Measurements from ENCODE around the gene RGMA. TPM values are rescaled to one million over a fixed set of nuclear protein-coding genes. Genes with fewer than 3 reads are reported as not detected.

The RGMA gene
- total RNA-seq, 1 experiment from 2014 or later = 41.4 TPM

GRCh38 chr15:93057618-93058017 lies 31.4 kb downstream of the RGMA start:
- Histone ChIP-seq H4K91ac (ENCODE audit: insufficient read length, low read depth, low read length) (no peak overlapping the region), H4K5ac (ENCODE audit: insufficient read length, low read depth, low read length) (no peak overlapping the region), H2BK15ac (ENCODE audit: low read depth, low read length) (no peak overlapping the region), H4K8ac (replicated peaks; ENCODE audit: insufficient read length, low read depth, low read length) (no peak overlapping the region), H3K27ac (ENCODE audit: insufficient read length, low read depth, low read length) (no peak overlapping the region), H4K20me1 (ENCODE audit: control insufficient read depth, insufficient read depth, insufficient read length) (peaks cover 4% of the 10 kb centered on the region), H2AFZ (ENCODE audit: low read length) (no peak overlapping the region), H3T11ph (ENCODE audit: low read length) (no peak overlapping the region), H3K27me3 (ENCODE audit: insufficient read depth, low read length) (no peaks in the 10 kb centered on the region), H2BK5ac (ENCODE audit: insufficient read length, low read length) (no peak overlapping the region), H3K4me1 (ENCODE audit: insufficient read depth, low read length) (peaks cover 13% of the 10 kb centered on the region; the same call in 1 of the 2 replicates), H3K56ac (ENCODE audit: insufficient read length, low read depth, low read length) (no peak overlapping the region), H3K9ac (ENCODE audit: extremely low read depth, insufficient read length, low read length) (no peak overlapping the region), H3K18ac (ENCODE audit: insufficient read length, low read depth, low read length) (no peak overlapping the region), H3K4me2 (ENCODE audit: insufficient read depth, insufficient read length, low read length) (no peak overlapping the region), H3K9me3 (ENCODE audit: control insufficient read depth, low read depth, low read length) (no peaks in the 10 kb centered on the region), H3K79me1 (ENCODE audit: insufficient read depth, low read depth, low read length, poor library complexity, severe bottlenecking) (peaks cover 21% of the 10 kb centered on the region), H2BK20ac (ENCODE audit: low read depth, low read length, poor library complexity, severe bottlenecking) (no peak overlapping the region), H3K23me2 (ENCODE audit: insufficient read length, low read depth, low read length, poor library complexity, severe bottlenecking) (no peaks in the 10 kb centered on the region), H3K14ac (ENCODE audit: insufficient read depth, low read length) (no peak overlapping the region), H2BK120ac (ENCODE audit: low read depth, low read length, poor library complexity, severe bottlenecking) (no peak overlapping the region), H3K4ac (ENCODE audit: low read depth, low read length) (no peak overlapping the region), H2AK5ac (ENCODE audit: insufficient read length, low read length) (no peak overlapping the region), H2BK12ac (ENCODE audit: insufficient read length, low read depth, low read length) (no peak overlapping the region), H3K23ac (ENCODE audit: insufficient read length, low read depth, low read length) (no peak overlapping the region), H3K79me2 (ENCODE audit: insufficient read depth, low read length) (peaks cover 26% of the 10 kb centered on the region; the same call in 1 of the 2 replicates)
- no peaks in the 10 kb centered on the region for H3K27me3 Mint-ChIP-seq (ENCODE audit: low read depth)
- no peak for TF ChIP-seq CTCF (conservative IDR thresholded peaks at IDR 0.05)
- peaks cover 61 to 64% of the 10 kb centered on the region in 2 experiments for H3K4me1 Mint-ChIP-seq
- no peak overlapping the region for H3K4me3 Mint-ChIP-seq
- DNase-seq = no peak
- H3K9me3 Mint-ChIP-seq = no peaks in the 10 kb centered on the region
- WGBS (ENCODE audit: extremely low coverage, insufficient read length, low lambda C conversion rate) = no CpG with 5 or more reads among the region's 8 CpGs
- H3K36me3 Mint-ChIP-seq (ENCODE audit: insufficient read depth in 1 of 3, low read depth in 3 of 3) = peaks cover 33 to 77% (median 52%) of the 10 kb centered on the region in 3 experiments
- H3K27ac Mint-ChIP-seq = peak overlapping the region; percentile 86 to 95 (median 93); a peak in 5 of 7 replicates

All from H9 (cell line).